Measurements from ENCODE around the gene ACADVL.
"Not testable (repeated sequence)": the region's sequence is repeated elsewhere in the genome, so short reads cannot be mapped to it uniquely, and the experiment has no call there.

ACADVL gene

GRCh38 chr17:7241783-7242716, 22.3 kb downstream of the ACADVL start, which contains the start of gene GABARAP:
Gene GABARAP (minus strand): TSS chr17:7242449. CDS start chr17:7242330, 119 bp downstream.
- no peak for TF ChIP-seq CTCF (IDR thresholded peaks at IDR 0.05; ENCODE audit: borderline replicate concordance, insufficient read depth, low read depth, low read length)
- H3K4me3 ChIP-seq (ENCODE audit: low read depth, low read length), result peak within 1 kb of the TSS; percentile 73

- H3K4me3 ChIP-seq (ENCODE audit: low read depth, low read length), result peak overlapping the region; percentile 73
- TF ChIP-seq CTCF (IDR thresholded peaks at IDR 0.05; ENCODE audit: borderline replicate concordance, insufficient read depth, low read depth, low read length), result 0 out of 2 replicates have a peak, but pooled peaks have one; percentile 4
Measured at GRCh38 chr17:7242717-7243452, 23.1 kb downstream of the ACADVL start.

- H3K4me3 ChIP-seq (ENCODE audit: low read depth, low read length), result peak overlapping the region; percentile 73
- TF ChIP-seq CTCF (IDR thresholded peaks at IDR 0.05; ENCODE audit: borderline replicate concordance, insufficient read depth, low read depth, low read length), result no peak
Measured at GRCh38 chr17:7243453-7243729, 23.7 kb downstream of the ACADVL start.

GRCh38 chr17:7243838-7244237, 24.1 kb downstream of the ACADVL start:
- not testable (repeated sequence) for H3K4me3 ChIP-seq (ENCODE audit: low read depth, low read length)

GRCh38 chr17:7246779-7247178, 27.0 kb downstream of the ACADVL start:
- H3K4me3 ChIP-seq (ENCODE audit: low read depth, low read length), result no peak overlapping the region
- no peak for TF ChIP-seq CTCF (IDR thresholded peaks at IDR 0.05; ENCODE audit: borderline replicate concordance, insufficient read depth, low read depth, low read length)

- no peak overlapping the region for H3K4me3 ChIP-seq (ENCODE audit: low read depth, low read length)
- no peak for TF ChIP-seq CTCF (IDR thresholded peaks at IDR 0.05; ENCODE audit: borderline replicate concordance, insufficient read depth, low read depth, low read length)
Measured at GRCh38 chr17:7248796-7249195, 29.1 kb downstream of the ACADVL start.

GRCh38 chr17:7249214-7249613, 29.5 kb downstream of the ACADVL start:
- H3K4me3 ChIP-seq (ENCODE audit: low read depth, low read length), result no peak overlapping the region
- TF ChIP-seq CTCF (IDR thresholded peaks at IDR 0.05; ENCODE audit: borderline replicate concordance, insufficient read depth, low read depth, low read length), result no peak
